ENCODE measurements around the gene MC5R. TPM values are rescaled to one million over a fixed set of nuclear protein-coding genes. Genes with fewer than 3 reads are reported as not detected.

The MC5R gene
- not detected in 2 replicates for total RNA-seq (ENCODE audit: low replicate concordance)

DNA sequence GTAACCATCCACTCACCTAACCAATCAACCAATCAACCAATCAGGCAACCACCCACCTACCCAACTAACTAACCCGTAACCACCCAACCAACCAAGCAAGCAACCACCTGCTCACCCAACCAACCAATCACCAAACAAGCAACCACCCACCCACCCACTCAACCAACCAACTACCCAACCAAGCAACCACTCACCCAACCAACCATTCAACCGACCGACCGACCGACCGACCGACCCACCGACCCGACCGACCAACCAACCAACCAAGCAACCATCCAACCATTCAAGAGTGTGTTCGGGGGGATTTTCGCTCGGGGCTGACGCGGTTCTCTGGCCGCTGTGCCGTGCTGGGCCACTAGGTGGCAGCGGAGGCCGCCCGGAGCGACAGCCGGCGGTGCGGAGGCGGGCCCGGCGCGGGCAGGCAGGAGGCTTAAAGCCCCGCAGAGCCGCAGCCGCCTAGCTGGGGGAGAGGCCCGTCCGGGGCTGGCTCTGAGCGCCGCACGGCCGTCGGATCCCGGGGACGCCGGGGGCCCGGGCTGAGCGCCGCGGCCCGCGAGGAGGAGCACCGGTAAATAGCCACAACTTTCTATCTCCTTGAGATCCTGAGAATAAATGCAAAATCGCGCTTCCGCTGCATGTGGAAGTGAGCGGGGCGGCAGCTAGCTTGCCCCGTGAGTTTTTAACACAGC lies at the start of gene MC5R:
Gene MC5R, plus strand, starts transcription at position 443 of the 689 bp plus-strand sequence. CDS start 1,617 bp downstream, outside the sequence.
- peak; percentile 27 for DNase-seq (ENCODE audit: low read depth)
- H3K4me3 ChIP-seq (ENCODE audit: low read depth, low read length), result peak within 1 kb of the TSS; percentile 53
- TF ChIP-seq, protein P1, sequence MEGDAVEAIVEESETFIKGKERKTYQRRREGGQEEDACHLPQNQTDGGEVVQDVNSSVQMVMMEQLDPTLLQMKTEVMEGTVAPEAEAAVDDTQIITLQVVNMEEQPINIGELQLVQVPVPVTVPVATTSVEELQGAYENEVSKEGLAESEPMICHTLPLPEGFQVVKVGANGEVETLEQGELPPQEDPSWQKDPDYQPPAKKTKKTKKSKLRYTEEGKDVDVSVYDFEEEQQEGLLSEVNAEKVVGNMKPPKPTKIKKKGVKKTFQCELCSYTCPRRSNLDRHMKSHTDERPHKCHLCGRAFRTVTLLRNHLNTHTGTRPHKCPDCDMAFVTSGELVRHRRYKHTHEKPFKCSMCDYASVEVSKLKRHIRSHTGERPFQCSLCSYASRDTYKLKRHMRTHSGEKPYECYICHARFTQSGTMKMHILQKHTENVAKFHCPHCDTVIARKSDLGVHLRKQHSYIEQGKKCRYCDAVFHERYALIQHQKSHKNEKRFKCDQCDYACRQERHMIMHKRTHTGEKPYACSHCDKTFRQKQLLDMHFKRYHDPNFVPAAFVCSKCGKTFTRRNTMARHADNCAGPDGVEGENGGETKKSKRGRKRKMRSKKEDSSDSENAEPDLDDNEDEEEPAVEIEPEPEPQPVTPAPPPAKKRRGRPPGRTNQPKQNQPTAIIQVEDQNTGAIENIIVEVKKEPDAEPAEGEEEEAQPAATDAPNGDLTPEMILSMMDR (IDR thresholded peaks at IDR 0.05; ENCODE audit: insufficient read depth, low read length), result peak; percentile 76

DNA sequence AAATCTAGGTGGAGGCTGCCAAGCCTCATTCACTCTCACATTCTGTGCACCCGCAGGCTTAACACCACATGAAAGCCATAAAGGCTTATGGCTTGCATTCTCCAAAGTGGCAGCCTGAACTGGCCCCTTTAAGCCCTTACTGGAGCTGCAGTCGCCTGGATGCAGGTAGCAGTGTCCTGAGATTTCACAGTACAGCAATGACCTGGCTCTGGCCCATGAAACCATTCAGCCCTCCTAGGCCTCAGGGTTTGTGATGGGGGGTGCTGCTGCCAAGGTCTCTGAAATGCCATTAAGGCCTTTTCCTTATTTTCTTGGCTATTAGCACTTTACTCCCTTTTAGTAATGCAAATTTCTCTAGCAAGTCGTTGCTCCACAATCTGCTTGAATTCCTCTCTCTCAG lies 48.9 kb upstream of the MC5R start:
- no peak overlapping the region for H3K4me3 ChIP-seq (ENCODE audit: low read depth, low read length)
- DNase-seq (ENCODE audit: low read depth), result no peak
- TF ChIP-seq, protein P1 (IDR thresholded peaks at IDR 0.05; ENCODE audit: insufficient read depth, low read length), result no peak

DNA sequence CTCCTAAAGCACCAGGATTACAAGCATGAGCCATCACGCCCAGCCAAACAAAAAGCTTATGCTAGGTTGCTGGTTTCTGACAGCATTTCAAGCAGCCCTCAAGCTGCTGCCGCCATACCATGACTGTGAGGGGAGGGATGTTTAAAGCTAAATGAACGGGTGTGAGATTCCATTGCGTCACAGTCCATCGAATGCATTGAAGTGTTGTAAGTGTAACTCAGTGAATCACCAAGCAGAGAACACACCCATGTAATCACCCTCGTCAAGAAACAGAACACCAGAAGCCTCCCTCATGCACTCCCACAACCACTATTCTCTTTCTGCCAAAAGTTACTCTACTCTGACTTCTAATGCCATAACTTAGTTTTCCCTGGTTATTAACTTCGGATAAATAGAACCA lies 32.8 kb upstream of the MC5R start:
- DNase-seq (ENCODE audit: low read depth), result no peak
- TF ChIP-seq, protein P1 (IDR thresholded peaks at IDR 0.05; ENCODE audit: insufficient read depth, low read length), result no peak
- H3K4me3 ChIP-seq (ENCODE audit: low read depth, low read length), result no peak overlapping the region

DNA sequence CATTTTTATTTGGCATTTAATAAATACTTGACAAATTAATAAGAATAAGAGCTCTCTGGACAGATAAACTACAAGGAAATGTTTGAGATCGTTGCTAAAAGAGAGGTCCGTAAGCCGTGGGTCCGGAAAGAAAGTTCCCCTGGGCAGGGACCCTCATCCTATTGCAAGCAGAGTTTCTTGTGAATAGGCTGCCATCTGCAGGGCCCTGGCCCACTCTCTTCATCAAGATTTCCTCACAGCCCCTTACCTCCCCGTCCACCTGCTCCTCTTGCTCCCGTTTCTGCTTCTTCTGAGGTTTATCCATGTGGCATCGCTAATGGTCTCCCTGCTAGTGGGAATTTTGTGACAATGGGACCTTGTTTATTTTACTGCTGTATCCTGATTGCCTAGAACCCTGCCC lies 30.1 kb upstream of the MC5R start:
- DNase-seq (ENCODE audit: low read depth), result no peak
- TF ChIP-seq, protein P1 (IDR thresholded peaks at IDR 0.05; ENCODE audit: insufficient read depth, low read length), result no peak
- H3K4me3 ChIP-seq (ENCODE audit: low read depth, low read length), result no peak overlapping the region

DNA sequence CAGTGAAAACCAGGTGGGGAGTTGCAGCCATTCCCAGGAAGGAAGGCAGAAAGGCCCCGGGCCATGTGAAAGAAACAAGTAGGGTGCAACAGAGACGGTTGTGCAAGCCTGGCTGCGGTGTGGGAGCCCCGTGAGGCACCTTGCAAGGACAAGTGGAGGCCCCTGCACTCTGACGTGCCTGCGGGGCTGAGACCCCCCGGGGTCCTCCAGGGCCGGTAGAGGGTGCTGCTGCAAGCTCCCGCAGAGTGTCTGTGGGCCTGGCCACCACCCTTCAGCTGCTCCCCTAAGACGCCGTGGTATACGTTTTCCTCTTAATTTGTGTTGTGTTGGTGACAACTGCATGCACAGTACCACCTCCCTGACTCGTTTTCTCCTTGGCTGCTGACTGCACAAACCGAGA lies 27.4 kb upstream of the MC5R start:
- H3K4me3 ChIP-seq (ENCODE audit: low read depth, low read length), result no peak overlapping the region
- no peak for DNase-seq (ENCODE audit: low read depth)
- TF ChIP-seq, protein P1 (IDR thresholded peaks at IDR 0.05; ENCODE audit: insufficient read depth, low read length), result no peak

DNA sequence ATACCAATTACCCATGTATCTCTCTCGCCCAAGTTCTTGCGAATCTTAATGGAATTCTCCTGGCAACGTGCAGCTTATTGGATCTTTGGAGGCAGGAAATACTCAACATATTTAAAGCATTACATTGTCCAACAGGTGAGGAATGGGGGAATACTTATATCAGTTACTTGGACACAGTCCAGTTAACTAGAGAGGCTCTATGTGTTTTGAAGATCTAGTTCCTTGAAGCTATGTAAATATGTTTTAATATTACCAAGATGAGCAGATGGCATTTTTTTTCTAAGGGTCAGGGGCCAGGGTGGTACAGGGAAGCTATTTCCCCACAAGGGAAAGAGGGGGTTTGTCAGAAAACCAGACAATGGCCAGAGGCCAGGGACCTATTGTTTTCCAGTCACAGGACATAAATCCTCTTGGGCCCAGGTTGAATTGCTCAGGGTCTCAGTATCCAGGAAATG lies 26.8 kb upstream of the MC5R start:
- TF ChIP-seq, protein P1 (IDR thresholded peaks at IDR 0.05; ENCODE audit: insufficient read depth, low read length), result no peak
- DNase-seq (ENCODE audit: low read depth), result peak; percentile 15
- no peak overlapping the region for H3K4me3 ChIP-seq (ENCODE audit: low read depth, low read length)
